Measurements from ENCODE around the gene C5orf34.
A peak's percentile ranks its signal among the peaks of the same experiment; 100 is the strongest.
"Not testable (repeated sequence)": the region's sequence is repeated elsewhere in the genome, so short reads cannot be mapped to it uniquely, and the experiment has no call there.

Gene C5orf34

GRCh38 chr5:43514816-43515677 lies at the start of gene C5orf34:
Gene C5orf34, minus strand, starts transcription at chr5:43515148. Its CDS starts 5,809 bp downstream, at chr5:43509339.
- DNase-seq: peak; percentile 98

GRCh38 chr5:43564289-43564850 lies 49.4 kb upstream of the C5orf34 start:
- DNase-seq: no peak

GRCh38 chr5:43563321-43563720 lies 48.4 kb upstream of the C5orf34 start:
- DNase-seq: no peak

- DNase-seq: no peak
Measured at GRCh38 chr5:43561356-43561755, 46.4 kb upstream of the C5orf34 start.

- no peak for DNase-seq
Measured at GRCh38 chr5:43560128-43560527, 45.2 kb upstream of the C5orf34 start.

GRCh38 chr5:43556857-43557542 lies 42.1 kb upstream of the C5orf34 start, which contains the start of gene PAIP1:
Gene PAIP1, minus strand, starts transcription at chr5:43557077. Its CDS starts 231 bp downstream, at chr5:43556846.
- peak; percentile 91 for DNase-seq

- DNase-seq: not testable (repeated sequence)
Measured at GRCh38 chr5:43556607-43556856, 41.6 kb upstream of the C5orf34 start.

GRCh38 chr5:43555895-43556606 lies 41.1 kb upstream of the C5orf34 start:
- DNase-seq: peak; percentile 78

- DNase-seq: no peak
Measured at GRCh38 chr5:43554497-43554896, 39.5 kb upstream of the C5orf34 start.

GRCh38 chr5:43553381-43553780 lies 38.4 kb upstream of the C5orf34 start:
- DNase-seq: no peak

- DNase-seq: no peak
Measured at GRCh38 chr5:43551731-43552130, 36.8 kb upstream of the C5orf34 start.

GRCh38 chr5:43549272-43549671 lies 34.3 kb upstream of the C5orf34 start:
- DNase-seq: not testable (repeated sequence)

- no peak for DNase-seq
Measured at GRCh38 chr5:43548358-43548757, 33.4 kb upstream of the C5orf34 start.

GRCh38 chr5:43547532-43547931 lies 32.6 kb upstream of the C5orf34 start:
- no peak for DNase-seq

GRCh38 chr5:43543434-43543833 lies 28.5 kb upstream of the C5orf34 start:
- no peak for DNase-seq

GRCh38 chr5:43540746-43541145 lies 25.8 kb upstream of the C5orf34 start:
- no peak for DNase-seq

GRCh38 chr5:43536972-43537371 lies 22.0 kb upstream of the C5orf34 start:
- DNase-seq: no peak

- no peak for DNase-seq
Measured at GRCh38 chr5:43533646-43534045, 18.7 kb upstream of the C5orf34 start.

- DNase-seq: no peak
Measured at GRCh38 chr5:43530648-43531047, 15.7 kb upstream of the C5orf34 start.

GRCh38 chr5:43523662-43524072 lies 8.7 kb upstream of the C5orf34 start:
- peak; percentile 44 for DNase-seq

- DNase-seq: no peak
Measured at GRCh38 chr5:43520615-43521014, 5.7 kb upstream of the C5orf34 start.

GRCh38 chr5:43515678-43516048 lies 715 bp upstream of the C5orf34 start:
- DNase-seq: no peak

- no peak for DNase-seq
Measured at GRCh38 chr5:43514471-43514815, 505 bp downstream of the C5orf34 start.

- DNase-seq: no peak
Measured at GRCh38 chr5:43514025-43514424, 923 bp downstream of the C5orf34 start.
